HEK293T (cell line): ENCODE results near the gene TRAF2.

Experiments
- ELF4 ChIP-seq: fragments of 450-650 bp; IDR thresholded peaks from 2 replicates; pipeline ENCODE4 v1.6.1; 2017; ENCODE audit warnings: antibody characterized with exemption
- FOXK2 ChIP-seq: fragments of 450-650 bp; IDR thresholded peaks from 2 replicates; pipeline ENCODE4 v1.6.1; 2016; ENCODE audit warnings: mild to moderate bottlenecking
- LEF1 ChIP-seq: fragments of 450-650 bp; IDR thresholded peaks from 2 replicates; pipeline ENCODE4 v1.6.1; 2017; ENCODE audit warnings: mild to moderate bottlenecking, borderline replicate concordance
- SP1 ChIP-seq: fragments of 450-650 bp; IDR thresholded peaks from 2 replicates; pipeline ENCODE4 v1.6.1; 2017

GRCh38 chr9:136958898-136959850 lies 72.9 kb downstream of the TRAF2 start:
- TF ChIP-seq LEF1 (no peak), FOXK2 (no peak), ELF4 (no peak), SP1 (no peak)
